CD14-positive monocyte (primary cell): ENCODE results near the gene FCN2. TPM values are rescaled to one million over a fixed set of nuclear protein-coding genes. Genes with fewer than 3 reads are reported as not detected.

ENCODE experiments used
- DNase-seq, 3 donors: peaks; one replicate each; pipeline ENCODE4 v3.0.0-alpha.2; 2011 to 2022
- H2AFZ ChIP-seq: 2 replicates; pipeline ENCODE4 v1.6.0; 2012; ENCODE audit warnings: mild to moderate bottlenecking, low read depth, low read length, inconsistent platforms; ENCODE audit not compliant: insufficient read depth, poor library complexity, severe bottlenecking
- H3K27ac ChIP-seq, 2 donors: 1 replicate in 1 of 2; 2 replicates in 1 of 2; pipeline ENCODE4 v1.5.1; 2012 to 2013; ENCODE audit warnings: low read length in 2 of 2, control low read depth in 1 of 2, inconsistent platforms in 1 of 2, low read depth in 1 of 2, mild to moderate bottlenecking in 1 of 2
- H3K27me3 ChIP-seq, 2 donors: one replicate each; pipeline versions ENCODE4 v1.6.0 to v1.6.1; 2011 to 2013; ENCODE audit warnings: low read length in 2 of 2; ENCODE audit not compliant: control insufficient read depth in 2 of 2, insufficient read depth in 2 of 2
- H3K36me3 ChIP-seq, 2 donors: replicated peaks in 1 of 2; 1 replicate in 1 of 2; 2 replicates in 1 of 2; pipeline versions ENCODE4 v1.5.1 to v1.6.1; 2012 to 2013; ENCODE audit warnings: low read length in 2 of 2, control low read depth in 1 of 2, inconsistent platforms in 1 of 2, mild to moderate bottlenecking in 1 of 2; ENCODE audit not compliant: insufficient read depth in 2 of 2, control insufficient read depth in 1 of 2
- H3K4me1 ChIP-seq, 2 donors: 1 replicate in 1 of 2; 2 replicates in 1 of 2; pipeline versions ENCODE4 v1.5.1 to v1.6.1; 2012 to 2013; ENCODE audit warnings: low read length in 2 of 2, control low read depth in 1 of 2, inconsistent platforms in 1 of 2, mild to moderate bottlenecking in 1 of 2, moderate library complexity in 1 of 2; ENCODE audit not compliant: insufficient read depth in 2 of 2, control insufficient read depth in 1 of 2
- H3K4me2 ChIP-seq: replicated peaks from 2 replicates; pipeline ENCODE3; 2012; ENCODE audit warnings: low read length, moderate library complexity, mild to moderate bottlenecking; ENCODE audit not compliant: poor library complexity, severe bottlenecking; ENCODE audit errors: extremely low read depth
- H3K4me3 ChIP-seq, 3 experiments: fragments of 200-600 bp in 1 of 3; sonication (generic) in 1 of 3; replicated peaks in 1 of 3; 1 replicate in 2 of 3; 2 replicates in 1 of 3; pipeline ENCODE4 v1.5.1; 2011 to 2013; ENCODE audit warnings: low read length in 3 of 3, mild to moderate bottlenecking in 3 of 3, control low read depth in 2 of 3, low read depth in 2 of 3, inconsistent platforms in 1 of 3, moderate library complexity in 1 of 3
- H3K79me2 ChIP-seq: 2 replicates; pipeline ENCODE4 v1.6.0; 2012; ENCODE audit warnings: mild to moderate bottlenecking, control low read depth, inconsistent platforms, low read length, moderate library complexity; ENCODE audit not compliant: insufficient read depth
- H3K9ac ChIP-seq: 2 replicates; pipeline ENCODE4 v1.6.0; 2017; ENCODE audit warnings: low read length, mild to moderate bottlenecking; ENCODE audit not compliant: insufficient read depth, poor library complexity, severe bottlenecking
- H3K9me3 ChIP-seq, 2 donors: replicated peaks in 1 of 2; 1 replicate in 1 of 2; 2 replicates in 1 of 2; pipeline versions ENCODE4 v1.5.1 to v1.6.1; 2012 to 2013; ENCODE audit warnings: low read length in 2 of 2, control low read depth in 1 of 2; ENCODE audit not compliant: control insufficient read depth in 1 of 2, insufficient read depth in 1 of 2
- H4K20me1 ChIP-seq: 2 replicates; pipeline ENCODE4 v1.6.0; 2012; ENCODE audit warnings: mild to moderate bottlenecking, low read length, control low read depth, moderate library complexity; ENCODE audit not compliant: insufficient read depth
- H3K27ac Mint-ChIP-seq, 7 donors: one replicate each; pipeline ENCODE4 v1.8.0; 2020; ENCODE audit warnings: mild to moderate bottlenecking in 7 of 7, mixed read lengths in 7 of 7, moderate library complexity in 6 of 7, inconsistent platforms in 2 of 7
- H3K27me3 Mint-ChIP-seq, 3 donors: one replicate each; pipeline ENCODE4 v1.8.0; 2021 to 2022; ENCODE audit warnings: low read depth in 3 of 3, mild to moderate bottlenecking in 3 of 3, mixed read lengths in 3 of 3, moderate library complexity in 3 of 3, inconsistent platforms in 1 of 3
- H3K36me3 Mint-ChIP-seq, 2 donors: one replicate each; pipeline ENCODE4 v1.8.0; 2020; ENCODE audit warnings: mixed read lengths in 2 of 2, inconsistent platforms in 1 of 2, mild to moderate bottlenecking in 1 of 2
- H3K4me1 Mint-ChIP-seq: one replicate; pipeline ENCODE4 v1.8.0; 2020; ENCODE audit warnings: mild to moderate bottlenecking, mixed read lengths
- H3K4me3 Mint-ChIP-seq, 2 donors: one replicate each; pipeline ENCODE4 v1.8.0; 2020; ENCODE audit warnings: mild to moderate bottlenecking in 2 of 2, mixed read lengths in 2 of 2, moderate library complexity in 1 of 2
- H3K9me3 Mint-ChIP-seq, 7 donors: one replicate each; pipeline ENCODE4 v1.8.0; 2020 to 2022; ENCODE audit warnings: mixed read lengths in 7 of 7, mild to moderate bottlenecking in 6 of 7, moderate library complexity in 6 of 7, inconsistent platforms in 2 of 7
- WGBS: methylation state at CpG from one replicate; pipeline ENCODE4 v1.1.5; 2013; ENCODE audit warnings: missing lambda C conversion rate; ENCODE audit not compliant: insufficient coverage; 5-methylcytosine and 5-hydroxymethylcytosine counted together
- intact Hi-C, 2 donors: fragments of 100-400 bp; cut with micrococcal nuclease; formaldehyde crosslinking; loops; one replicate each; pipeline versions ENCODE4 v1.15.0 to v1.15.1; 2023
- polyA plus RNA-seq, 3 donors: library from polyadenylated mRNA; depleted of rRNA in 1 of 3; unstranded in 2 of 3; stranded (reverse) in 1 of 3; fragments of 300-500 nt in 2 of 3; fragments of >200 nt in 1 of 3; fragmentation: Illumina TruSeq in 2 of 3; gene quantifications; 1 replicate in 2 of 3; 2 replicates in 1 of 3; pipeline ENCODE4 v1.2.3, GENCODE V29; 2012 to 2021
- TF ChIP-seq, protein P1 (sequence below): fragments of 200-600 bp; IDR thresholded peaks from one replicate; pipeline ENCODE4 v1.8.0; 2022; ENCODE audit warnings: antibody characterized with exemption, mild to moderate bottlenecking

FCN2 gene
- polyA plus RNA-seq, 3 donors, result not detected

GRCh38 chr9:134863941-134864820 is 16.4 kb upstream of the FCN2 start:
- WGBS, result 92% methylated on average over 25 of the region's 28 CpGs
- peaks cover 3 to 8% (median 5%) of the 10 kb centered on the region in 3 donors for H3K27me3 Mint-ChIP-seq

DNA sequence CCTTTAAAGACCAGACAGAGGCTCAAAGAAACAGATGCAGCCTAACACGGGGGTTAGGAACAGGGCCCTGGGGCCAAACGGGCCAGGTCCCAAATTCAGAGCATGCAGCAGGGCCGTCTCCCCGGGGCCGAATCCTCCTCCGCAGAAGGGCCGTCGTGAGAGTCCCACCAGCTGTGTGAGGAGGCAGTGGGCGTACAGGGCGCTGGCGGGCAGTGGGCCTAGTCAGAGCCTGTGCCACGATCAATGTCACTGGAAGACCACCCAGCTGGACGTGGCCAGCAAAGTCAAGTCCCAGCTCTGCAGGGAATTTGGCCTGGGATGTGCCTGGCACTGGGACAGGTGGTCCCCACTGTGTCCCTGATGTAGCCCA is 15.8 kb upstream of the FCN2 start:
- no peaks in the 10 kb centered on the region for H3K4me1 Mint-ChIP-seq
- TF ChIP-seq, protein P1, sequence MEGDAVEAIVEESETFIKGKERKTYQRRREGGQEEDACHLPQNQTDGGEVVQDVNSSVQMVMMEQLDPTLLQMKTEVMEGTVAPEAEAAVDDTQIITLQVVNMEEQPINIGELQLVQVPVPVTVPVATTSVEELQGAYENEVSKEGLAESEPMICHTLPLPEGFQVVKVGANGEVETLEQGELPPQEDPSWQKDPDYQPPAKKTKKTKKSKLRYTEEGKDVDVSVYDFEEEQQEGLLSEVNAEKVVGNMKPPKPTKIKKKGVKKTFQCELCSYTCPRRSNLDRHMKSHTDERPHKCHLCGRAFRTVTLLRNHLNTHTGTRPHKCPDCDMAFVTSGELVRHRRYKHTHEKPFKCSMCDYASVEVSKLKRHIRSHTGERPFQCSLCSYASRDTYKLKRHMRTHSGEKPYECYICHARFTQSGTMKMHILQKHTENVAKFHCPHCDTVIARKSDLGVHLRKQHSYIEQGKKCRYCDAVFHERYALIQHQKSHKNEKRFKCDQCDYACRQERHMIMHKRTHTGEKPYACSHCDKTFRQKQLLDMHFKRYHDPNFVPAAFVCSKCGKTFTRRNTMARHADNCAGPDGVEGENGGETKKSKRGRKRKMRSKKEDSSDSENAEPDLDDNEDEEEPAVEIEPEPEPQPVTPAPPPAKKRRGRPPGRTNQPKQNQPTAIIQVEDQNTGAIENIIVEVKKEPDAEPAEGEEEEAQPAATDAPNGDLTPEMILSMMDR, result no peak

More at GRCh38 chr9:134863941-134864820, 16.4 kb upstream of the FCN2 start:
- no peak for DNase-seq
- no peaks in the 10 kb centered on the region for H3K36me3 Mint-ChIP-seq
- Histone ChIP-seq H3K36me3 (no peaks in the 10 kb centered on the region), H3K9ac (no peak overlapping the region), H3K27ac (no peak overlapping the region), H2AFZ (no peak overlapping the region), H3K4me1 (no peaks in the 10 kb centered on the region), H3K9me3 (no peaks in the 10 kb centered on the region), H3K4me3 (no peak overlapping the region), H3K79me2 (no peaks in the 10 kb centered on the region), H4K20me1 (no peaks in the 10 kb centered on the region), H3K27me3 (peaks cover 0 to 3% of the 10 kb centered on the region in 2 donors), H3K4me2 (no peak overlapping the region)
- intact Hi-C loops, result no loop called here
- H3K4me1 Mint-ChIP-seq, result no peaks in the 10 kb centered on the region
- peaks cover 1 to 11% (median 4%) of the 10 kb centered on the region in 7 donors for H3K9me3 Mint-ChIP-seq
- H3K27ac Mint-ChIP-seq, result no peak overlapping the region
- TF ChIP-seq, protein P1, result no peak
- no peak overlapping the region for H3K4me3 Mint-ChIP-seq

More for the DNA sequence above, 15.8 kb upstream of the FCN2 start:
- Histone ChIP-seq H3K79me2 (no peaks in the 10 kb centered on the region), H3K4me2 (no peak overlapping the region), H3K4me3 (no peak overlapping the region), H3K36me3 (no peaks in the 10 kb centered on the region), H2AFZ (no peak overlapping the region), H3K9me3 (no peaks in the 10 kb centered on the region), H3K4me1 (no peaks in the 10 kb centered on the region), H3K9ac (no peak overlapping the region), H3K27me3 (peaks cover 0 to 3% of the 10 kb centered on the region in 2 donors), H3K27ac (no peak overlapping the region), H4K20me1 (no peaks in the 10 kb centered on the region)
- peaks cover 2 to 9% (median 4%) of the 10 kb centered on the region in 7 donors for H3K9me3 Mint-ChIP-seq
- no peaks in the 10 kb centered on the region for H3K36me3 Mint-ChIP-seq
- intact Hi-C loops, result no loop called here
- peaks cover 3 to 8% (median 8%) of the 10 kb centered on the region in 3 donors for H3K27me3 Mint-ChIP-seq
- 87% methylated on average over 13 of the region's 13 CpGs for WGBS
- no peak overlapping the region for H3K27ac Mint-ChIP-seq
- no peak for DNase-seq
- no peak overlapping the region for H3K4me3 Mint-ChIP-seq
